NCI-H748 (cell line): Measurements from ENCODE around the gene THAP8.

Source experiments
- DNase-seq: peaks from one replicate; lab custom pipeline; 2025; ENCODE audit not compliant: unreplicated experiment; lab: John Stamatoyannopoulos, UW

Gene THAP8

GRCh38 chr19:36030264-36031148 is 23.6 kb downstream of the THAP8 start:
- peak; percentile 14 for DNase-seq

GRCh38 chr19:36028313-36029041 is 25.6 kb downstream of the THAP8 start:
- no peak for DNase-seq

GRCh38 chr19:36027696-36028095 is 26.4 kb downstream of the THAP8 start:
- no peak for DNase-seq

GRCh38 chr19:36026091-36026876 is 27.8 kb downstream of the THAP8 start:
- DNase-seq, result no peak

- no peak for DNase-seq
Observed at GRCh38 chr19:36025541-36025940, 28.5 kb downstream of the THAP8 start.

- DNase-seq, result no peak
Observed at GRCh38 chr19:36023432-36023831, 30.7 kb downstream of the THAP8 start.

GRCh38 chr19:36019061-36019670 is 34.9 kb downstream of the THAP8 start:
- DNase-seq, result no peak

GRCh38 chr19:36014012-36014924 is 39.8 kb downstream of the THAP8 start, which contains the start of gene ALKBH6:
Gene ALKBH6, minus strand, starts transcription at chr19:36014213. Its CDS starts 816 bp downstream, at chr19:36013397.
- peak; percentile 100 for DNase-seq

GRCh38 chr19:36013280-36014011 is 40.6 kb downstream of the THAP8 start:
- DNase-seq, result no peak

- no peak for DNase-seq
Observed at GRCh38 chr19:36010402-36010801, 43.7 kb downstream of the THAP8 start.

- peak; percentile 47 for DNase-seq
Observed at GRCh38 chr19:36009633-36010379, 44.3 kb downstream of the THAP8 start.

- peak; percentile 83 for DNase-seq
Observed at GRCh38 chr19:36009220-36009619, 44.9 kb downstream of the THAP8 start.

- DNase-seq, result peak; percentile 45
Observed at GRCh38 chr19:36008336-36008978, 45.6 kb downstream of the THAP8 start, which contains the start of gene SYNE4. Gene SYNE4, minus strand, starts transcription at chr19:36008813. Its CDS starts 132 bp downstream, at chr19:36008681.

- no peak for DNase-seq
Observed at GRCh38 chr19:36006955-36007354, 47.1 kb downstream of the THAP8 start.

GRCh38 chr19:36003284-36003683 is 50.8 kb downstream of the THAP8 start:
- no peak for DNase-seq

GRCh38 chr19:36001605-36002004 is 52.5 kb downstream of the THAP8 start:
- DNase-seq, result no peak

- no peak for DNase-seq
Observed at GRCh38 chr19:35996777-35997176, 57.3 kb downstream of the THAP8 start.
